GM21526 (cell line): ENCODE results near the gene COL25A1.
"Not testable (repeated sequence)": the region's sequence is repeated elsewhere in the genome, so short reads cannot be mapped to it uniquely, and the experiment has no call there.

Source experiments
- ATAC-seq: cut with Tn5 transposase; IDR thresholded peaks from one replicate; pipeline ENCODE4 v1.9.1; 2021; ENCODE audit warnings: moderate library complexity; ENCODE audit not compliant: unreplicated experiment, low FRiP score

COL25A1 gene

GRCh38 chr4:109072595-109072994 is 229.9 kb downstream of the COL25A1 start:
- no peak for ATAC-seq

DNA sequence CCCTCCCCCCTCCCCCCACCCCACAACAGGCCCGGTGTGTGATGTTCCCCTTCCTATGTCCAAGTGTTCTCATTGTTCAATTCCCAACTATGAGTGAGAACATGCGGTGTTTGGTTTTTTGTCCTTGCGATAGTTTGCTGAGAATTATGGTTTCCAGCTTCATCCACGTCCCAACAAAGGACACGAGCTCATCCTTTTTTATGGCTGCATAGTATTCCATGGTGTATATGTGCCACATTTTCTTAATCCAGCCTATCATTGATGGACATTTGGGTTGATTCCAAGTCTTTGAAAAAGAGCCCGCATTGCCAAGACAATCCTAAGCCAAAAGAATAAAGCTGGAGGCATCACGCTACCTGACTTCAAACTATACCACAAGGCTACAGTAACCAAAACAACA is 231.8 kb downstream of the COL25A1 start:
- ATAC-seq = not testable (repeated sequence)

GRCh38 chr4:109067508-109068235 is 234.8 kb downstream of the COL25A1 start:
- ATAC-seq = no peak

DNA sequence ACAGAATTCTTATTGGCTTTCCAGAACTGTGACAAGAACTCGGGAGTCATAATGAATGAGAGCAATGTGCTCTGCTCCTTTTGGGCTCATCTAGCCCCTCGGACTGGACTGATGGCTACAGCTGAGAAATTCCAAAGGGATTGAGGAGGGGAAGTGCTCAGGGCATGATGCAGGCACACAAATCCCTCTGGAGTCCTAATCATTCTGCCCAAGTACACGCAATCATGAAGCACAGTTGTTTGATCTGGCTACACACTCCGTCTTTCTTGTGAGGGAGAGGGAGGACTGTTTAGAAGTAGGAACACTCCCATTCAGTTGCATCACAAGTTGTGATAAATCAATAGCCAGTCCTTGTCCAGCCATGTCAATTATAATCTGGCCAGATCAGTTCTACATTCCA is 237.5 kb downstream of the COL25A1 start:
- no peak for ATAC-seq

GRCh38 chr4:109053257-109053656 is 249.2 kb downstream of the COL25A1 start:
- no peak for ATAC-seq

DNA sequence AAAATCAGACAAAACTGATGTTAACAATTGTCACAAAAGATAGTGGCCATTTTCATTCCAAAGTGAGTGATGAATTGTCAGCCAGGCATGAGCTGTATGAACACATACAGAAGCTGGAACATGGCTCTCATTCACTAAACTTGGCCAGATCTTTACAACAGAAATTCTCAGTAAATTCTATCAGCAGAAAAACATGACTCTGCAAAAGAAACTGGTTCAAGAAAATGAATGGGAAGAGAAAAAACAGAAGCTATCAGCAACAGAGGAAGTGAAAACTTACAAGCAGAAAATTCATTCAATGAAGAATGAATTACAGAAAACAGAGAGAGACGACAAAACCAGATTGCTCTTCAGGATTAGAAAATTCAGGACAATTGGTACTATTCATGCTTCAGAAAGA is 249.6 kb downstream of the COL25A1 start:
- no peak for ATAC-seq

DNA sequence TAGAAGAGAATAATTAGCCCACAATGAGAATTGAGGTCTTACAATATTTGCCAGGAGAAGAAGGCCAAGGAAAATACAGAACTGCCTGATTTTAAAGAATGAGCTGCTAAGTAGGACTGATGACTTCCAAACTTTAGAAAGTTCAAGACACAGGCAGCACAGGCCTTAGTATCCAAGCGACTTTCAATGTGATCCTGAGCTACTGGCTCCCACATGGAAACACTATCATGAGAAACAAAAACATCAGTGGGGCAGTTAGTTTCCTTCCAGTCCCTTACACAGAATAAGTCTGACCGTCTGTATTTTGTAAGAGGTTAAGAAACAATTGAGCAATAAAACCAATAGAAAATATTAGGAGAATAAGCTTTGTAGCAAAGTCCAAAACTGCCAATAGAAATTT is 251.4 kb downstream of the COL25A1 start:
- ATAC-seq = no peak

GRCh38 chr4:109049926-109050325 is 252.5 kb downstream of the COL25A1 start:
- ATAC-seq = no peak

DNA sequence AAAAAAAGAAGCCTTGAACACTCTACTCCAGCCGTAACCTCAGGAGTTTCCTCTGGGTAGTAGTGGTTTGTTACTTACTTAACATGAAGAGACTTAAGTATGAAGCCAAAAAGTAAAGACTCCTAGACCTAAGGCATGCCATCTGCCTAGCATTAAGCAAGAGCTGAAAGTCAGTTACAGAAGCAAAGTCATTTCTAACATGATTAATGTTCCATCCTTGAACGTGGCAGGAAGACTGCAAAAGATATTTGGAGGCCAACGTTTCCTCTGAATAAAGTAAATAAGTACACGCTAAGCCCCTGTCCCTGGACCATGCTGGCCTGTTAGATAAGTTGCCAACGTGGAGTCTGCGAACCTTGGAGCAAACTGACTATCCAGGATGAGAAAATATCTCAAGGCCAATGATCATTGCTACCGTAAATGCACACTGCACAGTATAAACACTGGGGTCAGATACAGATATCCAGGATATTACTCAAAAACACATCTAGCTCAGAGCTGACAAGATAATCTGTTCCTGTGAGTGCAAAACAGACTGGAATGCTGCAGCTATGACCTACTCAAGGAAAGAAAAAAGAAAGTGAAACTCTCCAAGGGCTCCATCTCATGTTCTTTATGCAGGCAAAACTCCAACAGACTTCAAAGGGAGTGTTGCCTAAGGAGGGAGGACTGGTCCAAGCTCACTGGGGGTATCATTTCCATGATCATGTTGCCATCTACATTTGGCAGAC is 255.8 kb downstream of the COL25A1 start:
- ATAC-seq = no peak

DNA sequence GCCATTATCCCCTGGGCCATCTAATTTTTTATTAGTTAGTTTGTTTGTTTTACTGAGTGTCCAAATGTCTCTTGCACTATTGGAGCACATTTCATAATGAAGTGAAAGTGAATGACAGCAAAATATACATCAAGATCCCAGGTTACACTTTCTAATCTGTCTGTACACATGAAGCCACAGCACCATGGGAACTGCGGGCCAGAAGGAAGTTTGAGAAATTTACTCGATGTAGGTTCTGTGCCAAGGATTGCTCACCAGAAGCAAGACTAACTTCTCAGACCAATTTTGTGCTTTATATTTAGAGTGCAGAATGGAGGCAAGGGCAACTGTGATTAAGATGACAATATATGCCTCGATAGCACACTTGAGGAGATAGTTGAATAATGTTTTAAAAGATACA is 258.0 kb downstream of the COL25A1 start:
- ATAC-seq = no peak

GRCh38 chr4:109043286-109043685 is 259.2 kb downstream of the COL25A1 start:
- no peak for ATAC-seq

DNA sequence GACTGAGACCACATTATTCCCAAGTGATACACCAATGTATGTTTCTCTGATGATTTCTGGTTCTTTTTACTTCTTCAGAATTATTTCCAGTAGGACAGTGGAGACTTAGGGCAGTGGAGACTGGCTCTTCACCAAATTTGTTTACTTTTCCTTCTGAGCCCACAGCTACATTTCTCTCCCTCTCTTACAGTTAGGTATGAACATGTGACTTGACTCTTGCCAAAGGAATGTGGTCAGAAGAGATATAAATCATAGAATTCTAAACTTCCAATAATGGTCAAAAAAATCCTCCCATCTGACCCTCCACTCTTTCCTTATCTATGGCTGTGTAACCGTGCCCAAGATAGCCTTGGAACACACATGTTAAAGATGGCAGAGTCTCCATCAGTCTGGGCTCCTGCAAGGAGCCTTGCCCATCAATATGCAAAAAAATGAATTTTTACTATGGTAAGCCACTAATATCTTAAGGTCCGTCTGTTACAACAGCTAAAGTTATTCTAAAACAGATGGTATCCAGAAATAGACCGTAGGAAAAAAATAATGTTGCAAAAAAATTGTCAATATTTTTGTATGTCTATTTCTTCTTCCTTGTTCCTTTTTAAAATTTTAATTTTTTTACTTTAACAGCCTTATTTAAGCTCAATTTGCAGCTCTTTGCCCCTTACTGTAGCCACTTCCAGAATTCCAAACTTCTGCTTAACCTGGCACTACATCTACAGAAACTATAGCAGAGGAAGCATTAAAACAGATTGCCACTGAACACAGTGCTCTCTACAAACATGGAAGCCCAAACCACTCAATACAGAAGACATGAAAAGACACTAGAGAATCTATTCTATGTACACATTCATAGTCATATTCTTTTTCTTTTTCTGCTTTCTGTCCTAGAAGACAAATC is 260.7 kb downstream of the COL25A1 start:
- ATAC-seq = no peak

GRCh38 chr4:109040441-109040840 is 262.0 kb downstream of the COL25A1 start:
- no peak for ATAC-seq

DNA sequence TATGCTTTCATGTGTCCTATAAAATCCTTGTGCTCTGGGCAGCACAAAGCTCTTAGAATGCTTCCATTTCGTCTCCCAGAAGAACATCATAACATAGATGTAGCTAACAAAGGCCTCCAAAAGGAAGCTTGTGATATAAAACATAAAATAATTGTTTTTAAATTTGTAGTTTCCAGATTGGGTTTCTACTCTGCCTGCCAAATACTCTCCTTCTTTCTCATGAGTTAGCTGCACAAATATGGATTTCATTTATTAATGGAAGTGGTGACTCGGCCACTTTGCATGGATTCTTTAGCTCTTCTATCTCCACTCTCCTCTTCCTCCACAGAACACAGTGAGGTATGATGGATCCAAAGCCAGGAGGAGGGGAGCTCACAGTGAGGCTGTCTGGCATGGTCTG is 265.4 kb downstream of the COL25A1 start:
- ATAC-seq = no peak

- ATAC-seq = no peak
These were observed 268.5 kb downstream of the COL25A1 start for GRCh38 chr4:109033993-109034392.

- no peak for ATAC-seq
These were observed 269.8 kb downstream of the COL25A1 start for GRCh38 chr4:109032671-109033070.

DNA sequence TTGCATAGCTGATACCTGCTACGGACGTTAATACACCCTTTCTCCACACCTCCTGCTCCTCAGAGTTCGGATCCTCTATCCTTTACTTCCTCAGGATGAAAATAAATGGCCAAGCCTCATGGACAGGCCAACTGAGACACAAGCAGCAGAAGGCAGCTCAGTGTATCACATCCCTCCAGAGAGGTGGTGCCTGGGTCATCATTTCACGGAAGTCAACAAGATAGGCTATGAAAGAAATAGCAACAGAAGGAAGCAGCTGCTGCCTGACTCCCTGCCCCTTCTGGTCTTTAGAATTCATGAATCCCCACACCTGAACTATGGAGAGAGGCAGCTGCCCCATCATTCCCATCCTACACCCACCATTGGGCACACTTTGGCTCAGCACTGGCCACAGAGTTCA is 272.5 kb downstream of the COL25A1 start:
- ATAC-seq = no peak

DNA sequence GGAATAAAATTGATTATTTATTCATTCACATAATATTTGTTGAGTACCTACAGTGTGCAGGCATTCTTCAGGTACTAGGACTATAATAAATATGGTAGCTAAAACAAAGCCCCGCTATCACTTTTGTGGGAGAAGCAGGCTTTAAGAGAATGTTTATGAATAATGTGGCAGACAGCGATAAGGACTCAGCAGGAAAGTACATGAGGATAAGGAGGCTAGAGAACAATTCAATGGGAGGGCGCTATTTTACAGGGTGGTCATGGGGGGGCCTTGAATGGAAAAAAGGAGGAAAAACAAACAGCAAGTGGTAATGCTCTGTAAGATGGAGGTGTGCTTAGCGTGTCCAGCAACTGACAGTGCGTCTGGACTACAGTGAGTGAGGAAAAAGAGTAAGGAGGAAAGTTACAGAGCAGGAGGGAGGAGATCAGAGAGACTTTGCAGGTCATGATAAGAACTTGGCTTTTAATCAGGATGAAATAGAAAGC is 275.4 kb downstream of the COL25A1 start:
- no peak for ATAC-seq

- no peak for ATAC-seq
These were observed 275.9 kb downstream of the COL25A1 start for GRCh38 chr4:109026588-109026987.

DNA sequence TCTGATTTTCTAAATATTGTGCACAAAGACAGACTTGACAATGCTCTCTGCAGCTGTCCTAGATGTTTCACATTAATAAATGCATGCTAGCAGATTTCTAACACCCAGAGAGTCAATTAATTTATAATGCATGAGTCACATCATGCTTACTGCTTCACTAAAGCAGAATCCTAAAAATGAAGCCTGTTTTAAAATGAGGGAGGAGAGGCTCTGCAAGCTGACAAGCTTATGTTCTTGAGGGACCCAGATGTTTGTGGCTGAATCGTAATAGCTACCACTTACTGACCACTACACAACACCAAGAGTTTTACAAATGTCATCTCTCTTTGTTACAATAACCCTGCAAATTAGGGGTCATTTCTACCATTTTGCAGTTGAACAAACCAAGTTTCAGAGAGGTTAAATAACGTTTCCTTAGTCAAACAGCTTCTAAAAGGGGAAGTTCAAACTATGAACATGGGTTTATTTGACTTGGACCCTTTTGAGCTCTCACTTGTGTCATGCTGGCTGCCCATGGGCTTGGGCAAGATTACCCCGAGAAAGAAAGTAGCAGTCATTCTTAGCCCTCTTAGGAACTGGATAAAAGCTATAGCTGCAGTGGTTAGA is 276.9 kb downstream of the COL25A1 start:
- no peak for ATAC-seq

GRCh38 chr4:109022961-109023360 is 279.5 kb downstream of the COL25A1 start:
- no peak for ATAC-seq
